HepG2 (cell line): ENCODE results near the gene MED13L. TPM values are rescaled to one million over a fixed set of nuclear protein-coding genes. Genes with fewer than 3 reads are reported as not detected.

Experiments used
- ATAC-seq: fragments of 200-7000 bp; cut with Tn5 transposase; 3 replicates; pipeline ENCODE4 v1.9.1; 2020; ENCODE audit warnings: mild to moderate bottlenecking, moderate library complexity
- BruUV-seq: library from RNA; stranded (reverse); fragments of 400-500 nt; replicated peaks from 2 replicates; lab custom pipeline; 2021; lab: Mats Ljungman, UMichigan
- CTCF ChIA-PET: fragments of 300-600 bp; formaldehyde crosslinking; extraction: SDS; loops from one replicate; lab custom pipeline; 2021; ENCODE audit warnings: low total read pairs, inconsistent platforms, low intra/inter-chr PET ratio; lab: Yijun Ruan, JAX
- POLR2A ChIA-PET: fragments of 350-600 bp; sonication (Branson Sonifier 250); formaldehyde crosslinking; loops from one replicate; lab custom pipeline; 2020; ENCODE audit warnings: antibody characterized with exemption, inconsistent platforms; lab: Yijun Ruan, JAX
- DNase-seq: peaks from one replicate; pipeline ENCODE4 v3.0.0-alpha.2; 2015; ENCODE audit warnings: low spot score
- FAIRE-seq: peaks from 3 replicates; lab custom pipeline; 2011; peaks lifted over from hg19 to GRCh38; lab: Jason Lieb, UNC
- H2AFZ ChIP-seq: one replicate; pipeline ENCODE4 v1.6.1; 2011; ENCODE audit warnings: low read length, inconsistent platforms
- H3K27ac ChIP-seq: fragments of 300-600 bp; 3 replicates; pipeline ENCODE4 v1.8.0; 2011; ENCODE audit warnings: mixed run types, mild to moderate bottlenecking, mixed read lengths, low read length, inconsistent platforms; ENCODE audit not compliant: insufficient read depth; ENCODE audit errors: extremely low read length
- H3K27me3 ChIP-seq, 2 experiments: fragments of 200-600 bp in 1 of 2; 2 replicates in 1 of 2; 3 replicates in 1 of 2; pipeline versions ENCODE4 v1.6.0 to v1.8.0; 2011; ENCODE audit warnings: low read length in 2 of 2, mild to moderate bottlenecking in 2 of 2, moderate library complexity in 2 of 2, inconsistent platforms in 1 of 2; ENCODE audit not compliant: insufficient read depth in 2 of 2, control insufficient read depth in 1 of 2
- H3K36me3 ChIP-seq, 2 experiments: fragments of 200-600 bp in 1 of 2; replicated peaks in 1 of 2; 2 replicates in 1 of 2; 3 replicates in 1 of 2; pipeline versions ENCODE4 v1.5.1 to v1.8.0; 2011; ENCODE audit warnings: low read length in 2 of 2, inconsistent platforms in 1 of 2; ENCODE audit not compliant: insufficient read depth in 2 of 2, control insufficient read depth in 1 of 2
- H3K4me1 ChIP-seq: 2 replicates; pipeline ENCODE4 v1.5.1; 2012; ENCODE audit warnings: low read length, inconsistent platforms; ENCODE audit not compliant: insufficient read depth
- H3K4me2 ChIP-seq: 2 replicates; pipeline ENCODE4 v1.6.0; 2011; ENCODE audit warnings: low read depth, low read length, inconsistent platforms
- H3K4me3 ChIP-seq, 3 experiments: fragments of 200-600 bp in 1 of 3; sonication (generic), shearing (Covaris generic) in 1 of 3; replicated peaks in 1 of 3; 2 replicates each; pipeline ENCODE4 v1.5.1; 2011 to 2016; ENCODE audit warnings: low read length in 3 of 3, inconsistent platforms in 2 of 3, low read depth in 2 of 3, mild to moderate bottlenecking in 2 of 3, control low read depth in 1 of 3, mixed read lengths in 1 of 3; ENCODE audit not compliant: insufficient read depth in 1 of 3
- H3K79me2 ChIP-seq: one replicate; pipeline ENCODE4 v1.6.1; 2011; ENCODE audit warnings: low read length, inconsistent platforms; ENCODE audit not compliant: insufficient read depth
- H3K9ac ChIP-seq: 2 replicates; pipeline ENCODE4 v1.6.0; 2011; ENCODE audit warnings: mild to moderate bottlenecking, low read depth, low read length, inconsistent platforms; ENCODE audit not compliant: insufficient read depth
- H3K9me3 ChIP-seq: 2 replicates; pipeline ENCODE4 v1.5.1; 2012; ENCODE audit warnings: mild to moderate bottlenecking, low read length
- H4K20me1 ChIP-seq: 2 replicates; pipeline ENCODE4 v1.6.0; 2011; ENCODE audit warnings: inconsistent platforms, mild to moderate bottlenecking, low read length, moderate library complexity; ENCODE audit not compliant: insufficient read depth
- ERF ChIP-seq: IDR thresholded peaks from 2 replicates; pipeline ENCODE4 v1.6.1; 2018; ENCODE audit warnings: missing biosample characterization, missing genetic modification reagents
- GATAD2A ChIP-seq: IDR thresholded peaks from 2 replicates; pipeline ENCODE4 v1.6.1; 2016
- GFI1 ChIP-seq: sonication (generic); formaldehyde crosslinking; IDR thresholded peaks from 2 replicates; pipeline ENCODE4 v1.5.0; 2020; ENCODE audit warnings: missing genetic modification reagents, mild to moderate bottlenecking, borderline replicate concordance
- HNF1B ChIP-seq: sonication (generic); formaldehyde crosslinking; IDR thresholded peaks from 2 replicates; pipeline ENCODE4 v1.5.1; 2020; ENCODE audit warnings: mild to moderate bottlenecking, moderate library complexity, missing genetic modification reagents
- HNRNPL ChIP-seq: fragments of 200-400 bp; formaldehyde crosslinking; IDR thresholded peaks from 2 replicates; pipeline ENCODE4 v1.6.1; 2017; ENCODE audit warnings: mild to moderate bottlenecking, low read depth, low read length
- MED13 ChIP-seq: sonication (generic); formaldehyde crosslinking; IDR thresholded peaks from 2 replicates; pipeline ENCODE4 v1.5.0; 2020; ENCODE audit warnings: missing genetic modification reagents
- MEIS1 ChIP-seq: sonication (generic); formaldehyde crosslinking; IDR thresholded peaks from 2 replicates; pipeline ENCODE4 v1.9.0; 2021; ENCODE audit warnings: mild to moderate bottlenecking, missing genetic modification reagents, moderate library complexity, borderline replicate concordance
- PHF5A ChIP-seq: IDR thresholded peaks from one replicate; pipeline ENCODE4 v1.6.1; 2018; ENCODE audit warnings: low read depth, missing genetic modification reagents; ENCODE audit not compliant: unreplicated experiment
- PHF8 ChIP-seq: sonication (generic); formaldehyde crosslinking; IDR thresholded peaks from 2 replicates; pipeline ENCODE4 v1.5.0; 2020; ENCODE audit warnings: missing genetic modification reagents
- TAF15 ChIP-seq: fragments of 200-400 bp; formaldehyde crosslinking; IDR thresholded peaks from one replicate; pipeline ENCODE4 v1.6.1; 2018; ENCODE audit warnings: mild to moderate bottlenecking, low read depth, low read length; ENCODE audit not compliant: poor library complexity, severe bottlenecking
- ZMYM3 ChIP-seq: sonication (generic); formaldehyde crosslinking; IDR thresholded peaks from 2 replicates; pipeline ENCODE4 v1.5.1; 2020; ENCODE audit warnings: mild to moderate bottlenecking, missing genetic modification reagents
- ZNF629 ChIP-seq: sonication (generic); formaldehyde crosslinking; conservative IDR thresholded peaks from 2 replicates; pipeline ENCODE4 v1.5.0; 2020; ENCODE audit warnings: missing genetic modification reagents
- ZNF879 ChIP-seq: sonication (generic); formaldehyde crosslinking; IDR thresholded peaks from 2 replicates; pipeline ENCODE4 v1.8.1; 2023; ENCODE audit warnings: missing genetic modification reagents
- WGBS: methylation state at CpG from one replicate; pipeline ENCODE4 v1.1.6; 2017; ENCODE audit warnings: low lambda C conversion rate; 5-methylcytosine and 5-hydroxymethylcytosine counted together
- in situ Hi-C: cut with HindIII; loops from 2 replicates; pipeline ENCODE4 v1.10.0; 2017; ENCODE audit warnings: low pct_unique_long_range_greater_than_20kb; ENCODE audit not compliant: extremely low pct_ligation_motif_present
- intact Hi-C: fragments of 100-400 bp; cut with micrococcal nuclease; formaldehyde crosslinking; loops from one replicate; pipeline ENCODE4 v1.10.0; 2022; ENCODE audit not compliant: unreplicated experiment
- polyA plus RNA-seq, 8 experiments: library from polyadenylated mRNA; depleted of rRNA in 3 of 8; stranded (reverse) in 7 of 8; unstranded in 1 of 8; fragments of >200 nt; fragmentation: Illumina TruSeq in 4 of 8; extraction: Trizol in 4 of 8; gene quantifications; 2 replicates each; pipeline versions ENCODE4 v1.2.1 to v1.2.3, GENCODE V29; 2011 to 2016; ENCODE audit warnings: low read depth in 4 of 8, missing spikeins in 1 of 8, mixed read lengths in 1 of 8; ENCODE audit not compliant: insufficient read depth in 1 of 8
- total RNA-seq, 5 experiments: library from RNA; depleted of rRNA; stranded (reverse); fragments of >200 nt; fragmentation: Illumina TruSeq; extraction: Trizol; gene quantifications; 2 replicates each; pipeline ENCODE4 v1.2.3, GENCODE V29; 2016; ENCODE audit warnings: low read depth in 1 of 5
- TF ChIP-seq, protein P1 (sequence below): IDR thresholded peaks from 2 replicates; pipeline ENCODE4 v1.6.1; 2018; ENCODE audit warnings: missing genetic modification reagents, mild to moderate bottlenecking, missing compliant biosample characterization
- TF ChIP-seq, protein P2 (sequence below): sonication (generic); formaldehyde crosslinking; IDR thresholded peaks from 2 replicates; pipeline ENCODE4 v1.5.0; 2020; ENCODE audit warnings: missing genetic modification reagents
- TF ChIP-seq, protein P3 (sequence below): sonication (generic); formaldehyde crosslinking; IDR thresholded peaks from 2 replicates; pipeline ENCODE4 v1.4.0; 2020; ENCODE audit warnings: missing genetic modification reagents, borderline replicate concordance

MED13L gene
- total and polyA plus RNA-seq, 2 of the 13 experiments (the other 11 are each of a cell fraction or from before 2014, with no cell fraction given): 24.8 to 38.9 TPM

DNA sequence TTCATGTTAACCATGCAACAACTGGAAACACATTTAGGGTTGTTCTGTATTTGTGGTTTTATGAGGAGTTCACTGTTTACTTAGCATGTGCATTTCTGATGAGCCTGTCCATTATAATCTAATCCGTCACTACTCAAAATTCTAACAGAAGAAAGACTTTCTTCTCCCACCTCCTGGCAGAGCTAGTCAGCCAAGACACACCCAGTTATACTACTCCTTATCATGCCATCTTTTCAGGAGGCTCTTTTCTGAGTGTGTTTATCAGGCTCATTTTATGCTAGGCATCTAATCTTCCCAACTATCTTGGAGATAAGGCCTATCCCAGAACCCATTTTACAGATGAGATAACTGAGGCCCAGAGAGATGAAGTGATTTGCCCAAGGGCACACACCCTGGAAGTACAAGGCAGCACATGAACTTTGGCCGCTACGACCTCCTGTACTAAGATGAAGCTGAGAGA, 10.4 kb upstream of the MED13L start:
- Histone ChIP-seq H3K4me3 (no peak overlapping the region), H3K79me2 (no peaks in the 10 kb centered on the region), H3K4me1 (peaks cover 2% of the 10 kb centered on the region; the same call in 1 of the 2 replicates), H3K27me3 (peaks cover 0 to 7% of the 10 kb centered on the region in 2 experiments; a peak in 2 of 5 replicates), H4K20me1 (no peaks in the 10 kb centered on the region), H3K4me2 (no peak overlapping the region), H3K9ac (no peak overlapping the region), H3K36me3 (no peaks in the 10 kb centered on the region), H3K9me3 (no peaks in the 10 kb centered on the region), H3K27ac (no peak overlapping the region), H2AFZ (no peak overlapping the region)
- DNase-seq (no peak), FAIRE-seq (no peak), ATAC-seq (no peak)
- TF ChIP-seq, protein P1, sequence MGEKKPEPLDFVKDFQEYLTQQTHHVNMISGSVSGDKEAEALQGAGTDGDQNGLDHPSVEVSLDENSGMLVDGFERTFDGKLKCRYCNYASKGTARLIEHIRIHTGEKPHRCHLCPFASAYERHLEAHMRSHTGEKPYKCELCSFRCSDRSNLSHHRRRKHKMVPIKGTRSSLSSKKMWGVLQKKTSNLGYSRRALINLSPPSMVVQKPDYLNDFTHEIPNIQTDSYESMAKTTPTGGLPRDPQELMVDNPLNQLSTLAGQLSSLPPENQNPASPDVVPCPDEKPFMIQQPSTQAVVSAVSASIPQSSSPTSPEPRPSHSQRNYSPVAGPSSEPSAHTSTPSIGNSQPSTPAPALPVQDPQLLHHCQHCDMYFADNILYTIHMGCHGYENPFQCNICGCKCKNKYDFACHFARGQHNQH (CRISPR knock-in tag): no peak
- TF ChIP-seq, protein P2, sequence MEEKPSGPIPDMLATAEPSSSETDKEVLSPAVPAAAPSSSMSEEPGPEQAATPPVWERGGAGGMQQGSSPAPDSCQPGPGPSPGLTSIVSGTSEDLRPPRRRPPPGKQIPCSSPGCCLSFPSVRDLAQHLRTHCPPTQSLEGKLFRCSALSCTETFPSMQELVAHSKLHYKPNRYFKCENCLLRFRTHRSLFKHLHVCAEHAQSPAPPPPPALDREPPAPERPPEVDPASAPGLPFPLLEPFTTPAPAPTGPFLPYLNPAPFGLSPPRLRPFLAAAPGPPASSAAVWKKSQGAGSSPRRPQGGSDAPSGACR (CRISPR knock-in tag): no peak
- no peak for TF ChIP-seq PHF8 (CRISPR knock-in tag)
- no peak for TF ChIP-seq ZNF879
- no peak for TF ChIP-seq TAF15
- TF ChIP-seq MEIS1 (CRISPR knock-in tag): no peak
- no peak for TF ChIP-seq MED13 (CRISPR knock-in tag)
- TF ChIP-seq GATAD2A (CRISPR knock-in tag): no peak
- TF ChIP-seq GFI1 (CRISPR knock-in tag): peak; percentile 33; the same call in 1 of the 2 replicates
- peak; percentile 34; the same call in 1 of the 2 replicates for TF ChIP-seq ZMYM3 (CRISPR knock-in tag)
- TF ChIP-seq HNF1B (CRISPR knock-in tag): no peak
- no peak for TF ChIP-seq PHF5A (CRISPR knock-in tag)
- peak; percentile 77 for TF ChIP-seq ZNF629
- TF ChIP-seq, protein P3, sequence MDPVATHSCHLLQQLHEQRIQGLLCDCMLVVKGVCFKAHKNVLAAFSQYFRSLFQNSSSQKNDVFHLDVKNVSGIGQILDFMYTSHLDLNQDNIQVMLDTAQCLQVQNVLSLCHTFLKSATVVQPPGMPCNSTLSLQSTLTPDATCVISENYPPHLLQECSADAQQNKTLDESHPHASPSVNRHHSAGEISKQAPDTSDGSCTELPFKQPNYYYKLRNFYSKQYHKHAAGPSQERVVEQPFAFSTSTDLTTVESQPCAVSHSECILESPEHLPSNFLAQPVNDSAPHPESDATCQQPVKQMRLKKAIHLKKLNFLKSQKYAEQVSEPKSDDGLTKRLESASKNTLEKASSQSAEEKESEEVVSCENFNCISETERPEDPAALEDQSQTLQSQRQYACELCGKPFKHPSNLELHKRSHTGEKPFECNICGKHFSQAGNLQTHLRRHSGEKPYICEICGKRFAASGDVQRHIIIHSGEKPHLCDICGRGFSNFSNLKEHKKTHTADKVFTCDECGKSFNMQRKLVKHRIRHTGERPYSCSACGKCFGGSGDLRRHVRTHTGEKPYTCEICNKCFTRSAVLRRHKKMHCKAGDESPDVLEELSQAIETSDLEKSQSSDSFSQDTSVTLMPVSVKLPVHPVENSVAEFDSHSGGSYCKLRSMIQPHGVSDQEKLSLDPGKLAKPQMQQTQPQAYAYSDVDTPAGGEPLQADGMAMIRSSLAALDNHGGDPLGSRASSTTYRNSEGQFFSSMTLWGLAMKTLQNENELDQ (CRISPR knock-in tag): no peak
- TF ChIP-seq HNRNPL: no peak
- no peak for TF ChIP-seq ERF (CRISPR knock-in tag)
- no TSS peak for BruUV-seq
- ChIA-PET CTCF (no interaction called here), POLR2A (no interaction called here)
- 54% methylated on average over 3 of the region's 3 CpGs for WGBS
- intact Hi-C loops (no loop called here), in situ Hi-C loops (no loop called here)
